Kidney (tissue), 14 donors: ENCODE measurements around the gene OPRPN. TPM values are rescaled to one million over a fixed set of nuclear protein-coding genes. Genes with fewer than 3 reads are reported as not detected.
A peak's percentile ranks its signal among the peaks of the same experiment; 100 is the strongest.

Source experiments
- DNase-seq, 5 donors: peaks; one replicate each; pipeline ENCODE4 v3.0.0-alpha.2; 2013 to 2020
- FAIRE-seq: peaks from 2 replicates; lab custom pipeline; 2012; peaks lifted over from hg19 to GRCh38; lab: Jason Lieb, UNC
- H3K27ac ChIP-seq, 2 donors: one replicate each; pipeline ENCODE4 v1.7.0; 2013; ENCODE audit warnings: low read depth in 2 of 2, low read length in 2 of 2, inconsistent platforms in 1 of 2
- H3K27me3 ChIP-seq: one replicate; pipeline ENCODE4 v1.7.1; 2013; ENCODE audit warnings: low read length, inconsistent platforms; ENCODE audit not compliant: control insufficient read depth, insufficient read depth
- H3K36me3 ChIP-seq, 3 donors: one replicate each; pipeline versions ENCODE4 v1.7.0 to v1.7.1; 2013; ENCODE audit warnings: low read length in 3 of 3, control low read depth in 1 of 3, inconsistent platforms in 1 of 3; ENCODE audit not compliant: insufficient read depth in 3 of 3, control insufficient read depth in 2 of 3
- H3K4me1 ChIP-seq, 3 donors: one replicate each; pipeline versions ENCODE4 v1.7.0 to v1.7.1; 2013; ENCODE audit warnings: low read length in 3 of 3, inconsistent platforms in 1 of 3, low read depth in 1 of 3; ENCODE audit not compliant: control insufficient read depth in 2 of 3, insufficient read depth in 2 of 3
- H3K4me3 ChIP-seq, 3 donors: one replicate each; pipeline versions ENCODE4 v1.7.0 to v1.8.1; 2013; ENCODE audit warnings: low read length in 3 of 3, control low read depth in 1 of 3, inconsistent platforms in 1 of 3
- H3K9ac ChIP-seq, 3 donors: one replicate each; pipeline versions ENCODE4 v1.7.0 to v1.7.1; 2013; ENCODE audit warnings: low read length in 3 of 3, control low read depth in 1 of 3, inconsistent platforms in 1 of 3
- H3K9me3 ChIP-seq, 3 donors: one replicate each; pipeline versions ENCODE4 v1.7.0 to v1.7.1; 2013; ENCODE audit warnings: low read length in 3 of 3, control low read depth in 1 of 3, inconsistent platforms in 1 of 3; ENCODE audit not compliant: control insufficient read depth in 2 of 3, insufficient read depth in 1 of 3
- CTCF ChIP-seq: IDR thresholded peaks from 3 replicates; pipeline ENCODE4 v1.5.1; 2012; ENCODE audit warnings: mild to moderate bottlenecking, moderate library complexity, borderline replicate concordance; ENCODE audit not compliant: insufficient read depth; ENCODE audit errors: extremely low read depth
- intact Hi-C: fragments of 100-400 bp; cut with DNase I; formaldehyde crosslinking; loops from one replicate; pipeline ENCODE4 v1.11.1; 2022
- polyA plus RNA-seq: library from polyadenylated mRNA; stranded (reverse); fragments of 350-450 nt; fragmentation: Illumina TruSeq; extraction: RNeasy Lipid Tissue Mini Kit (QIAGEN cat#74804); gene quantifications from one replicate; pipeline ENCODE4 v1.2.3, GENCODE V29; 2014; ENCODE audit warnings: low read depth, low replicate concordance; ENCODE audit not compliant: insufficient read depth
- total RNA-seq: library from RNA; stranded (reverse); fragmentation: NEBNext Ultra II Directional; extraction: Animal tissue kit (Norgen Biotek cat#: 25700); gene quantifications from one replicate; pipeline ENCODE4 v1.2.1, GENCODE V29; 2021
- donor health status: control.
- donor health status: control.
- donor health status: control.
- donor health status: control.
- donor health status: control.
- donor health status: DM: yes; HTN: yes; CAD: no.
- donor health status: Normal renal cell carcinoma (clear cell type).

OPRPN gene
- total and polyA plus RNA-seq, 2 donors from 2014 or later = not detected

DNA sequence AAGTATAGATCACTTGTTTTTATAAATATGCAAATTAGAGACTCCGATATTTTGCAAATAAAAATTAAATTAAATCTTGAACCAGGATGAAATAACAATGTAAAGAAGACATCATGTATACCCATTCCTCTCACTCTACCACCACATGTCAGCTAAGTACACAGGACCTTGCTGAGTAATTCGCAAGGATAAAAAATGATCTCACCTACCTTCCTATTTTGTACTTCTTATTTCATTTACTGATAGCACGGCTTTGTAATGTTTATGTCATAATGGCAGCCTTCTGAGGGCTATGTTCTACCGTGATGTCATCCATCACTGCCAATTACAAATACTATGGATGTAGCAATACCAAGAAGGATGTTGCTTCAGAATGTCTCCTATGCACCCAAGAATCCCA is 25.8 kb upstream of the OPRPN start:
- FAIRE-seq = no peak
- no peak for TF ChIP-seq CTCF

DNA sequence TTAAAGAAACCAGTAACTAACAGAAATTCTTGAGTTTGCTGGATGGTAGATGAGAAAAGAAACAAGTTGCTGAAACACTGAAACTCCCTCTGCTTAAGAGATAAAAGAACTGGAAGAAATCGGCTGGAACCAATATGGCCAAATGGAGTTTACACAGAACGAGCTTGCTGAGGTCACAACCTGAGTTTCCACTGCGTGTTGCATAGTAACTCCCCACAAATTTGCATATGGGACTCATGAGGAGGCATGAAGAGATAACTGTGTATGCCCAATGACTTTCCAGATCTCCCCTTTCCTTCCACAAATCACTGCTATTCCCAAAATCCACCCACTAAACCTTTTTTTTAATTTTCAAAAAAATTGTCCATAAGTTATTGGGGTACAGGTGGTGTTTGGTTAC is 25.0 kb upstream of the OPRPN start:
- Histone ChIP-seq H3K9ac (no peak overlapping the region), H3K4me1 (no peaks in the 10 kb centered on the region), H3K27ac (no peak overlapping the region), H3K27me3 (no peaks in the 10 kb centered on the region), H3K4me3 (no peak overlapping the region), H3K9me3 (no peaks in the 10 kb centered on the region), H3K36me3 (no peaks in the 10 kb centered on the region)
- TF ChIP-seq CTCF = no peak
- intact Hi-C loops = no loop called here
- DNase-seq (no peak), FAIRE-seq (no peak)

More for the DNA sequence above, 25.8 kb upstream of the OPRPN start:
- Histone ChIP-seq H3K9me3 (no peaks in the 10 kb centered on the region), H3K4me1 (no peaks in the 10 kb centered on the region), H3K27ac (no peak overlapping the region), H3K27me3 (no peaks in the 10 kb centered on the region), H3K9ac (no peak overlapping the region), H3K4me3 (no peak overlapping the region), H3K36me3 (no peaks in the 10 kb centered on the region)
- DNase-seq = no peak
- intact Hi-C loops = no loop called here

GRCh38 chr4:70380578-70380977 is 17.2 kb upstream of the OPRPN start:
- Histone ChIP-seq H3K4me3 (no peak overlapping the region), H3K9ac (no peak overlapping the region), H3K9me3 (no peaks in the 10 kb centered on the region), H3K4me1 (no peaks in the 10 kb centered on the region), H3K36me3 (no peaks in the 10 kb centered on the region), H3K27me3 (no peaks in the 10 kb centered on the region), H3K27ac (no peak overlapping the region)
- no peak for TF ChIP-seq CTCF
- intact Hi-C loops = no loop called here
- FAIRE-seq (no peak), DNase-seq (peak in 2 of 5 donors; percentile 10 to 16)

DNA sequence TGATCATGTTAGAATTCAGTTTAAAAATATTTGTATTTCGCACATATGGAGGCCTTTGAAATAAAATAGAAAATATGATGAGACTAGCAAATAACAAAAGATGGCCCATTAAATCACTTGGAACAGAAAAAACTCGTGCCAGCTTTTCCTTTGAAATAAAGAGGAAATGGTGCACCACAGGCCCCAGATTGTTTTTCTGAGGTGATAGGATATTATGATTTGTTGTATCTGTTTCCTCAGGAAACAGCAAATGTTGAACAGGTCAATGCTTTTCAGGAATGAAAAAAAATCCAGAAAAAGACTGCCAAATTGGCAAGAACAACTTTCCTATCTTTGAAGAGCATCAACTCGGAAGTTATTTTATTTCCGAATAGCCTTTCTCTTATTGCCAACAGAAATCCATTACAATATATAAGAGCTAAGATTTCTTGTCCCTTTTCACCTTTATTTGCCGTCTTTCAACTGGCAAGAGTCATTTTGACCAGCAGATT is 15.0 kb upstream of the OPRPN start, which contains the start of gene SMR3B:
TSS of gene SMR3B (plus strand) at position 441 of the 491 bp plus-strand sequence. CDS start 1,380 bp downstream, outside the sequence.
- DNase-seq (no peak), FAIRE-seq (no peak)
- intact Hi-C loops = no loop called here
- no peak within 1 kb of the TSS for H3K27ac ChIP-seq
- H3K9me3 ChIP-seq = no peaks in the 10 kb centered on the region
- H3K36me3 ChIP-seq = no peaks in the 10 kb centered on the region
- TF ChIP-seq CTCF = no peak
- H3K4me1 ChIP-seq = no peaks in the 10 kb centered on the region
- H3K9ac ChIP-seq = no peak within 1 kb of the TSS
- H3K27me3 ChIP-seq = no peaks in the 10 kb centered on the region
- H3K4me3 ChIP-seq = no peak within 1 kb of the TSS
